Measurements from ENCODE around the gene C6orf47. TPM values are rescaled to one million over a fixed set of nuclear protein-coding genes. Genes with fewer than 3 reads are reported as not detected.

The C6orf47 gene
- polyA plus RNA-seq, 1 experiment = 10.2 TPM

DNA sequence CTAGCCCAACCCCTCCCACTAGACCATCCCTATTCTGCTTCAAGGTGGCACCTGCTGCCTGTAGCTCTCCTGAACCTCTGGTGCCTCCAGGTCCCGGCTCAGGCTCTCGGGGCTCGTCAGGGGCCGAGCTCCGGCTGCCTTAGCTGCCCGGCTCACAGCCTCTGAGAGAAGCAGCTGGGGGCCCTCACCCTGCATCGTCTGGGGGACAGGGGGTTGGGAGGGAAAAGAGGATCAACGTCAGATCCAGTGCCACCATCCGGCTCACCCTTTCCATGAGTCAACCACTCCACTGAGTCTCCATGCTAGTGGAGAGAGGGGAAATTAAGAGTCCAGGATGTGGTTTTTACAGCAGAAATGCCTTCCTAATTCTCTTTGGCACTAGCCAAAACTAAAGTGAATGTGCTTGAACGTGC is 21.1 kb downstream of the C6orf47 start:
- POLR2A ChIA-PET = interaction anchor here (0.7 to 4.5 kb wide), 3 partner anchors 12 to 18 kb away, joined by 3 to 37 read pairs (median 4); partner anchors contain the start of gene BAG6

DNA sequence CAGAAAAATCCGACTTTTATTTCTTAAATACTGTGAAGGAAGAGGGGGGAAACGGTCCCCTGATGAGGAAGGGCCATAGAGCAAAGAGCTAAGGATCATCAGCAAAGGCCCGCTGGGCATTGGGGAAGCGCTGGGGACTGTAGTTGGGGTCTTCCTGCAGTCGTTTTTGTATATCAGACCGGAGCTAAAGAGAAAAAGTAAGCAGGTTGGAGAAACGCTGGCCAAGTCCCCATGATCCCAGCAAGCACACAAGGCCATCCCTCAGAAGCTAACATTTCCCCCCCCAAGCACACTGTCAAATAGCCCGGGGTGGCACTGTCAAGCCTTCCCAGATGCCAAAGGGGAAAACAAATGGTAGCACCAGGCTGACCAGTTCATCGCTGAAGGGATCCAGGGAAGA is 21.5 kb downstream of the C6orf47 start:
- Histone ChIP-seq H3K27me3 (ENCODE audit: control insufficient read depth, insufficient read depth, low read length) (no peaks in the 10 kb centered on the region), H3K27ac (ENCODE audit: low read depth, low read length) (no peak overlapping the region), H3K4me3 (ENCODE audit: low read depth, low read length) (no peak overlapping the region), H3K9me3 (ENCODE audit: control insufficient read depth, insufficient read depth, low read length) (no peaks in the 10 kb centered on the region)
- ChIA-PET POLR2A (interaction anchor here (0.7 to 4.5 kb wide), 4 partner anchors 13 to 17 kb away, joined by 3 to 37 read pairs (median 4); partner anchors contain the start of gene BAG6), CTCF (interaction anchor here (0.7 kb wide), 1 partner anchor 88 kb away, joined by 3 read pairs; no protein-coding TSS in a partner anchor)
- TF ChIP-seq CTCF (IDR thresholded peaks at IDR 0.05; ENCODE audit: low read depth, low read length) = no peak
- no peak for DNase-seq (ENCODE audit: low read depth, low spot score)

More for the DNA sequence above, 21.1 kb downstream of the C6orf47 start:
- TF ChIP-seq CTCF (IDR thresholded peaks at IDR 0.05; ENCODE audit: low read depth, low read length) = no peak
- H3K27ac ChIP-seq (ENCODE audit: low read depth, low read length) = peak overlapping the region; percentile 25
- no peaks in the 10 kb centered on the region for H3K9me3 ChIP-seq (ENCODE audit: control insufficient read depth, insufficient read depth, low read length)
- DNase-seq (ENCODE audit: low read depth, low spot score) = no peak
- no peak overlapping the region for H3K4me3 ChIP-seq (ENCODE audit: low read depth, low read length)
- CTCF ChIA-PET = interaction anchor here (0.7 kb wide), 1 partner anchor 88 kb away, joined by 3 read pairs; no protein-coding TSS in a partner anchor
- no peaks in the 10 kb centered on the region for H3K27me3 ChIP-seq (ENCODE audit: control insufficient read depth, insufficient read depth, low read length)

GRCh38 chr6:31636698-31637596 is 23.6 kb downstream of the C6orf47 start:
- ChIA-PET POLR2A (interaction anchor here (4.5 kb wide), 1 partner anchor 15 kb away, joined by 37 read pairs; the partner anchor contains the start of gene BAG6), CTCF (no interaction called here)
- no peak overlapping the region for H3K4me3 ChIP-seq (ENCODE audit: low read depth, low read length)
- H3K27ac ChIP-seq (ENCODE audit: low read depth, low read length) = no peak overlapping the region
- TF ChIP-seq CTCF (IDR thresholded peaks at IDR 0.05; ENCODE audit: low read depth, low read length) = no peak
- DNase-seq (ENCODE audit: low read depth, low spot score) = no peak
- H3K9me3 ChIP-seq (ENCODE audit: control insufficient read depth, insufficient read depth, low read length) = no peaks in the 10 kb centered on the region
- H3K27me3 ChIP-seq (ENCODE audit: control insufficient read depth, insufficient read depth, low read length) = no peaks in the 10 kb centered on the region

DNA sequence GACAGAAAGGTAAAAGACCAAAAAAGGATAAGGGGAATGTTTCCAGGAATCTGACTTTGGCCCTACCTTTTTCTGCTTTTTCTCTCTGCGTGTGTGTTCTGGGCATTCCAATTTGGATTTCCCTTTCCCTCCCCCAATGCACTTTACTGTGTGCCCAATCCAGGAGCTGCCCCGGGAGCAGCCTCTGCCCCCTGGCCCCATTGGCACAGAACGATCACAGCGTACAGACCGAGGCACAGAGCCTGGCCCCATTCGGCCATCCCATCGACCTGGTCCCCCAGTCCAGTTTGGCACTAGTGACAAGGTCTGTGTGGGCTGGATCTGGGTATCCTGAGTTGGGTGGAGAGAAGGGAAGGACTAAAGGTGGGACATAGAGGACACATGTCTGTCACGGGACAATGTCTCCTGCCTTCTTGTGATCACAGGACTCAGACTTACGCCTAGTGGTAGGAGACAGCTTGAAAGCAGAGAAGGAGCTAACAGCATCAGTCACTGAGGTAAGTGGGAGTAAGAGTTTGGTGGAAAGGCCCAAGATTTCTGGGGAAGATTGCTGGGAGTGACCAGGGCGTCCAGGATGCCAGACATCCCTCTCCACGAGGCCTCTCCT is 25.5 kb downstream of the C6orf47 start:
- no peak overlapping the region for H3K27ac ChIP-seq (ENCODE audit: low read depth, low read length)
- no peaks in the 10 kb centered on the region for H3K9me3 ChIP-seq (ENCODE audit: control insufficient read depth, insufficient read depth, low read length)
- CTCF ChIA-PET = interaction anchor here (1.4 kb wide), 1 partner anchor 12 kb away, joined by 4 read pairs; no protein-coding TSS in a partner anchor
- no peak overlapping the region for H3K4me3 ChIP-seq (ENCODE audit: low read depth, low read length)
- H3K27me3 ChIP-seq (ENCODE audit: control insufficient read depth, insufficient read depth, low read length) = no peaks in the 10 kb centered on the region
- TF ChIP-seq CTCF (IDR thresholded peaks at IDR 0.05; ENCODE audit: low read depth, low read length) = no peak
- DNase-seq (ENCODE audit: low read depth, low spot score) = no peak
- POLR2A ChIA-PET = interaction anchor here (1.1 kb wide), 1 partner anchor 30 kb away, joined by 3 read pairs; the partner anchor contains the start of gene GPANK1
